GM12891 (cell line): ENCODE results near the gene ABCB4.
"Not testable (repeated sequence)": the region's sequence is repeated elsewhere in the genome, so short reads cannot be mapped to it uniquely, and the experiment has no call there.

Experiments
- DNase-seq: peaks from one replicate; pipeline ENCODE4 v3.0.0; 2011; ENCODE audit warnings: low spot score; ENCODE audit not compliant: insufficient read length
- FAIRE-seq: peaks from 2 replicates; lab custom pipeline; 2011; peaks lifted over from hg19 to GRCh38; lab: Jason Lieb, UNC
- PAX5 ChIP-seq: IDR thresholded peaks from 2 replicates; pipeline ENCODE4 v1.6.1; 2011; ENCODE audit warnings: low read length, moderate library complexity, mild to moderate bottlenecking; ENCODE audit not compliant: insufficient read depth, severe bottlenecking
- POLR2A ChIP-seq: IDR thresholded peaks from 2 replicates; pipeline ENCODE4 v1.6.1; 2011; ENCODE audit warnings: low read depth, low read length, control low read depth
- POLR2AphosphoS5 ChIP-seq: IDR thresholded peaks from 2 replicates; pipeline ENCODE4 v1.6.1; 2011; ENCODE audit warnings: low read depth, low read length, control low read depth
- POU2F2 ChIP-seq: IDR thresholded peaks from 2 replicates; pipeline ENCODE4 v1.6.1; 2011; ENCODE audit warnings: low read depth, mild to moderate bottlenecking, control low read depth, low read length, moderate library complexity
- SPI1 ChIP-seq: IDR thresholded peaks from 2 replicates; pipeline ENCODE4 v1.6.1; 2011; ENCODE audit warnings: low read depth, low read length, control low read depth
- TAF1 ChIP-seq: IDR thresholded peaks from 2 replicates; pipeline ENCODE4 v1.6.1; 2011; ENCODE audit warnings: low read depth, low read length, control low read depth

ABCB4 gene

DNA sequence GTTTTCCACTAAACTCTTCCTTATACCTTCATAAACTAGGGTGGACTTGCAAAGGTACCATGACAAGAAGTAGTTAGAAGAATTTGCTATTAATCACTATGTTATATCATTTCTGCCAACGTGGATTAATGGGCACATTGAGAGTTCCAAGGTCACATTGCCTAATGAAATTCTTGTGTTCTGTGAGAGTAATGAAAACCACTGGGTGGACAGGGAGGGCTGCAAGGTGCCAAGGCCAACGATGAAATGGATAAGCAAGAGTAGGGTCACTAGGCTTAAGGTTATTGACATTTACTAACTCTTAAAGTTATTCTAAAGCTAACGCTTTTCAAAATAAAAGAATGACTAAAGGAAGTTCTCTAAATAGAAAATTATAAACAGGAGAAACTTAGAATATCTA is 6.6 kb upstream of the ABCB4 start:
- no peak for TF ChIP-seq PAX5
- no peak for FAIRE-seq
- DNase-seq = no peak

DNA sequence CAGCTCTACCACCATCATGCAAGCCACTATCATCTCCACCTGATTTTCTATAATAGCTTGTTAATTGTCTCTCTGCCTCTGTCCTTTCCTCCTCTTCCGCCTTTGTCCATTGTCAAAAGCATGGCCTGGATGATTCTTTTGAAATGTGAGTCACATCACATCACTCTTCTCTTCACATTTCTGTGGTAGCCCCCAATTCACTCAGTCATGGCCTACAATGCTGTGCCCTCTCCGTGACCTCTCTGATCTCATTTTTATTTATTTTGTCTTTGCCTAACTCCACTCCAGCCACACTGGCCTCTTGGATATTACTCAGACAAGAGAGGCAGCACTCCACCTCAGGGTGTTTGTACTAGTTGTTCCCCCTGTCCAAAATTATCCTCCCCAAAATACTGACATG is 4.9 kb upstream of the ABCB4 start:
- no peak for FAIRE-seq
- DNase-seq = no peak
- TF ChIP-seq TAF1 = no peak
- TF ChIP-seq SPI1 = no peak
- no peak for TF ChIP-seq POLR2A
- TF ChIP-seq PAX5 = no peak
- no peak for TF ChIP-seq POLR2AphosphoS5

DNA sequence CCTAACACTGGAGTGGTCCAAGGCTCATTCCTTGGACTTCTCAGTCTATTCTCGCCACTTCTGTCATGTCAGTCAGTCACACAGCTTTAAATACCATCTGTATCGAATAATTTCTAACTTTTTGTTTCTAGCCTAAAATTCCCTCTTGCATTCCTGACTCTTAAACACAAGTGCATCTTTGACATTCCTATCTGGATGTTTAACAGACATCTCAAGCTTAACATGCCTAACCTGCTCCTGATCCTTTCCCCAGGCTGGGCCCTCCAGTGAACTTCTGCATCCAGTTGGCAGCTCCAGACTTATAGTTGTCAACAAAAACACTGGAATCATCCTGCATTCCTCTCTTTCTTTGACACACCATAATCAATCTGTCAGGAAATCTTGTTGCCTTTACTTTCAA is 4.5 kb upstream of the ABCB4 start:
- no peak for DNase-seq
- FAIRE-seq = peak; percentile 5
- TF ChIP-seq POLR2A (no peak), SPI1 (no peak), PAX5 (no peak), POU2F2 (no peak), TAF1 (no peak), POLR2AphosphoS5 (no peak)

DNA sequence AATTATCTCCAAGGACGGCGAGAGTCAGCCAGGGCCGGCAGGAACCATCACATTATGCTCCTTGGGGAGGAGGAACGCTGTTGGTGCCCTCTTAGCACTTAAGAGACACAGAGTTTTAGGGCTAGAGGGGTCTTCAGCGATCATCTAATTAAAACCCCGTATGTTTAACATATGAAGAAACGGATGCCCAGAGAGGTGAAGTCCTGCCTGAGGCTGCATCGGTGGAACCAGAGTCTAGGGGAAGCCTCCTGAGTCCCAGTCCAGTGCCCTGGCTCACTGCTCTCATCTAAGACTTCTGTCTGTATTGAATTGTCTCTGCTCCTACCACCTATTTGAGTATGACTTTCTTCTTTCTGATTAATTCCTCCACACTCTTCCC is 688 bp upstream of the ABCB4 start:
- DNase-seq (no peak), FAIRE-seq (no peak)
- no peak for TF ChIP-seq SPI1
- no peak for TF ChIP-seq POLR2A
- TF ChIP-seq POU2F2 = no peak
- no peak for TF ChIP-seq POLR2AphosphoS5
- TF ChIP-seq PAX5 = no peak

DNA sequence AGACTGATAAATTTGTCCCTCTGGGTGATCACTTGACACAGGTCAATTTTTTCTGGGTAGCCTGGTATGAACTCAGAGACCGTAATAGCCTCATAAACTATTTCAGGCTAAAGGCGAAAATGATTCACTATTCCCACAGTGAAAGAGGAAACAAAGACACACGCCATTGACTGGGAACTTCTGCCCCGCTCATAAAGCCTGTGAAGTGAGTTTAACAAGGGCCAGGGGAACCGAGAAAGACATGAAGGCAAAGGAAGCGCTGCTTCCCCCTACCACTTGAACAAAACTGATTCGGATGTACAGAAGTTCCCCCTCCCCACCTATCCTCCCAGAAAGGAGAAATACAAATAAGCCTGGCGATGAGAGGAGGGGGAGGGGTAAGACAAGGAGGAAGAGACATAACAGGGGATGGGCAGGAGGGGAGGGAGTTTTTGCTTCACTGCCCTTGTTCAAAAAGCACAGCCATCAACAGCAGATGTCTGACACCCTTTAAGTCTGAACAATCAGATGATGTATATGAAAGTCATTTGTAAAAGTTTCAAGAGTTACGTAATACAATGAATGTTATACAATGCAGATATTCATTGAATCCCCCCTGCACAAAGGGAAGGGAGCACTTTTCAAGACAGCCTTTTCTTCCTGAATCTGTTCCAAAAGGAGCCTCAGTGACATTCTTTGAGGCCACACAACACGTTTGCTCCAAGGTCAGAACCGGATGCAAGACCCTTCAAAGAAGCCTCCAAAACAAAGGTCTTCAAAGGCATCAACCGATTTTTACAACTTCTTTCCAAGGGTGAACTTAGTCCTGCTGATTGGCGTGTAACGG is 734 bp downstream of the ABCB4 start:
- DNase-seq = peak; percentile 22

DNA sequence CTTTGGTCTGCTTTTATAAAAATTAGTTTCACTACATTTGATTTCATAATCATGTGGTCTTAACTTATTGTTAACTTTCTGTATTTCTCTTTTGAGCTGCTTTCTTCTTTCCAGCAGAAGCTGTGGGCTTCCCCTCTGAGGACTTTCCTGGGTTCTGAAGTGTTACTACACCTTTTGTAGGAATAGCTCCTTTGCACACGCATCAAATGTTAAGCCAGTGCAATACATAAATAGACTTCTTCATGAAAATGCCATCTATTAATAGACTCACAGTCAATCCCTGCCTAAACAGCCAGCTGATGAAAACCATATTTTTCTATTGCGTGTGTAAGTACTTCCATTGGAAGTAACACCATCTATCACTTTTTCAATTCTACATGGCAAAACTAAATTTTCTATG is 1.5 kb downstream of the ABCB4 start:
- FAIRE-seq (peak; percentile 31), DNase-seq (no peak)
- TF ChIP-seq POU2F2 = no peak
- TF ChIP-seq SPI1 = no peak
- TF ChIP-seq PAX5 = no peak
- no peak for TF ChIP-seq POLR2A
- no peak for TF ChIP-seq TAF1
- no peak for TF ChIP-seq POLR2AphosphoS5

More for the DNA sequence above, 734 bp downstream of the ABCB4 start:
- TF ChIP-seq SPI1 (peak; percentile 78), PAX5 (peak; percentile 45), POLR2AphosphoS5 (no peak; the same call in 1 of the 2 replicates), POU2F2 (peak; percentile 48), TAF1 (peak; percentile 49; the same call in 1 of the 2 replicates), POLR2A (peak; percentile 71)
- peak; percentile 97 for FAIRE-seq

DNA sequence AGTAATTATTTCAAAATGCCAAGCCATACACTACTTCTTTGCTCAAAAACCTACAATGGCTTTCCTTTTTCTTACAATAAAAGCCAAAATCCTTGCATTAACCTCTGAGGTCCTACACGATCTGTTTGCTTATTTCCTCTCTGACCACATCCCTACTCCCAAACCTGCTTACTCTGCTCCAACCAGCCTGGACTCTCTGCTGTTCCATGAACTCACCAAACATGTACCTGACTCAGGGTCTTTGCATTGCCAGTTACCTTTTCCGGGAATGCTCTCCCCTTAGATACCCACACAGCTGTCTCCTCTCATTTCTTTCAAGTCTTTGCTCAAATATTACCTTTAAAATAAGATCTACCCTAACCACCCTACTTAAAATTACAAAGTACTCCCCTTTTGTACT is 2.3 kb downstream of the ABCB4 start:
- no peak for TF ChIP-seq POU2F2
- TF ChIP-seq TAF1 = no peak
- no peak for TF ChIP-seq SPI1
- no peak for TF ChIP-seq POLR2A
- TF ChIP-seq POLR2AphosphoS5 = no peak
- TF ChIP-seq PAX5 = no peak
- DNase-seq (no peak), FAIRE-seq (peak; percentile 57)

DNA sequence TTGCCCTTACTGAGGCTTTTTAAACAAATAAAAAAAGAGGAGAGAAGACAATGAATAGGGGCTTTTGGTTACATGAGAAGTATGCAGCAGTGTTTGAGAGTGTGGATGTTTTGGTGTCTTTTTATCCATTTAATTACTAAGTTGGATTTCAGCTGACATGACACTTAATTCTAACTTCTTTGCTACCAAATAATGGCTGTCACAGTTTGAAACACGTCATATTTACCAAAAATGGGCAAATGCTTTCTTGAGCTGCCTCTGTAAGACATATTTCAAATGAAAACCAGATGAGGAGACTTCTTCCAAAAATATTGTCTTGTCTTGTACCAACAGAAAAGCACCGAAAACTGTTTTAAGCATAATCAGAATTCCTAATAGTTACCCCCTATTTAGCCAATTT is 4.0 kb downstream of the ABCB4 start:
- TF ChIP-seq POU2F2 (no peak), TAF1 (no peak), POLR2A (no peak), PAX5 (no peak), SPI1 (no peak), POLR2AphosphoS5 (no peak)
- DNase-seq = no peak

DNA sequence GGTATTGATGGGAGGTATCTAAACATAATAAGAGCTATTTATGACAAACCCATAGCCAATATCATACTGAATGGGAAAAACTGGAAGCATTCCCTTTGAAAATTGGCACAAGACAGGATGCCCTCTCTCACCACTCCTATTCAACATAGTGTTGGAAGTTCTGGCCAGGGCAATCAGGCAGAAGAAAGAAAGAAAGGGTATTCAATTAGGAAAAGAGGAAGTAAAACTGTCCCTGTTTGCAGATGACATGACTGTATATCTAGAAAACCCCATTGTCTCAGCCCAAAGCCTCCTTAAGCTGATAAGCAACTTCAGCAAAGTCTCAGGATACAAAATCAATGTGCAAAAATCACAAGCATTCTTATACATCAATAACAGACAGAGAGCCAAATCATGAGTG is 6.3 kb downstream of the ABCB4 start:
- DNase-seq, FAIRE-seq: not testable (repeated sequence)

More for the DNA sequence above, 4.0 kb downstream of the ABCB4 start:
- no peak for FAIRE-seq

DNA sequence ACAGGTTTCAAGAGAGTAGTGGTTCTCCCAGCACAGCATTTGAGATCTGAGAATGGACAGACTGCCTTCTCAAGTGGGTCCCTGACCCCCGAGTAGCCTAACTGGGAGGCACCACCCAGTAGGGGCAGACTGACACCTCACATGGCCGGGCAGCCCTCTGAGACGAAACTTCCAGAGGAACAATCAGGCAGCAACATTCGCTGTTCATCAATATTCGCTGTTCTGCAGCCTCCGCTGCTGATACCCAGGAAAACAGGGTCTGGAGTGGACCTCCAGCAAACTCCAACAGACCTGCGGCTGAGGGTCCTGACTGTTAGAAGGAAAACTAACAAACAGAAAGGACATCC is 10.0 kb downstream of the ABCB4 start:
- FAIRE-seq, DNase-seq: not testable (repeated sequence)

DNA sequence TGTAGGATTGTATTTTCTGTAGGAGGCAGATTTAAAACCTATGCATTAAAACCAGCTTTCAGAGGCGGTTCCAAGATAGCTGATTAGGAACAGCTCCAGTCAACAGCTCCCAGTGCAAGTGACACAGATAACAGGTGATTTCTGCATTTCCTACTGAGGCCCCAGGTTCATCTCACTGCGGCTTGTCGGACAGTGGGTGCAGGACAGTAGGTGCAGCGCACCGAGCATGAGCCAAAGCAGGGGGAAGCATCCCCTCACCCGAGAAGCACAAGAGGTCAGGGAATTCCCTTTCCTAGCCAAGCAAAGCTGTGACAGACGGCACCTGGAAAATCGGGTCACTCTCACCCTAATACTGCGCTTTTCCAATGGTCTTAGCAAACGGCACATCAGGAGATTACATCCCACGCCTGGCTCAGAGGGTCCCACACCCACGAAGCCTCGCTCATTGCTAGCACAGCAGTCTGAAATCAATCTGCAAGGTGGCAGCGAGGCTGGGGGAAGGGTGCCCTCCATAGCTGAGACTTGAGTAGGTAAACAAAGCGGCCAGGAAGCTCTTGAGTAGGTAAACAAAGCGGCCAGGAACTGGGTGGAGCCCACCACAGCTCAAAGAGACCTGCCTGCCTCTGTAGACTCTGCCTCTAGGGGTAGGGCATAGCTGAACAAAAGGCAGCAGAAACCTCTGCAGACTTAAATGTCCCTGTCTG is 10.5 kb downstream of the ABCB4 start:
- DNase-seq, FAIRE-seq: not testable (repeated sequence)
